NB4 (cell line): ENCODE data around the gene ABHD10.

Experiments
- DNase-seq: peaks from one replicate; pipeline ENCODE4 v3.0.0; 2010; ENCODE audit warnings: low read depth
- H3K4me3 ChIP-seq: one replicate; pipeline ENCODE4 v1.5.1; 2011; ENCODE audit warnings: mild to moderate bottlenecking, low read depth, low read length, moderate library complexity
- MYC ChIP-seq: IDR thresholded peaks from 2 replicates; pipeline ENCODE4 v1.6.1; 2011; ENCODE audit warnings: low read depth, low read length
- POLR2A ChIP-seq: IDR thresholded peaks from 2 replicates; pipeline ENCODE4 v1.6.1; 2011; ENCODE audit warnings: mild to moderate bottlenecking; ENCODE audit not compliant: insufficient read length; ENCODE audit errors: extremely low read depth
- TF ChIP-seq, protein P1 (sequence below): IDR thresholded peaks from one replicate; pipeline ENCODE4 v1.5.1; 2012; ENCODE audit warnings: low read depth, low read length
- TF ChIP-seq, protein P2 (sequence below): IDR thresholded peaks from 2 replicates; pipeline ENCODE4 v1.6.1; 2011; ENCODE audit warnings: low read depth, low read length

ABHD10 gene

GRCh38 chr3:112042842-112043280 lies 64.0 kb downstream of the ABHD10 start:
- no peak for DNase-seq
- TF ChIP-seq, protein P1, sequence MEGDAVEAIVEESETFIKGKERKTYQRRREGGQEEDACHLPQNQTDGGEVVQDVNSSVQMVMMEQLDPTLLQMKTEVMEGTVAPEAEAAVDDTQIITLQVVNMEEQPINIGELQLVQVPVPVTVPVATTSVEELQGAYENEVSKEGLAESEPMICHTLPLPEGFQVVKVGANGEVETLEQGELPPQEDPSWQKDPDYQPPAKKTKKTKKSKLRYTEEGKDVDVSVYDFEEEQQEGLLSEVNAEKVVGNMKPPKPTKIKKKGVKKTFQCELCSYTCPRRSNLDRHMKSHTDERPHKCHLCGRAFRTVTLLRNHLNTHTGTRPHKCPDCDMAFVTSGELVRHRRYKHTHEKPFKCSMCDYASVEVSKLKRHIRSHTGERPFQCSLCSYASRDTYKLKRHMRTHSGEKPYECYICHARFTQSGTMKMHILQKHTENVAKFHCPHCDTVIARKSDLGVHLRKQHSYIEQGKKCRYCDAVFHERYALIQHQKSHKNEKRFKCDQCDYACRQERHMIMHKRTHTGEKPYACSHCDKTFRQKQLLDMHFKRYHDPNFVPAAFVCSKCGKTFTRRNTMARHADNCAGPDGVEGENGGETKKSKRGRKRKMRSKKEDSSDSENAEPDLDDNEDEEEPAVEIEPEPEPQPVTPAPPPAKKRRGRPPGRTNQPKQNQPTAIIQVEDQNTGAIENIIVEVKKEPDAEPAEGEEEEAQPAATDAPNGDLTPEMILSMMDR: no peak
- no peak for TF ChIP-seq POLR2A
- TF ChIP-seq MYC: no peak
- TF ChIP-seq, protein P2, sequence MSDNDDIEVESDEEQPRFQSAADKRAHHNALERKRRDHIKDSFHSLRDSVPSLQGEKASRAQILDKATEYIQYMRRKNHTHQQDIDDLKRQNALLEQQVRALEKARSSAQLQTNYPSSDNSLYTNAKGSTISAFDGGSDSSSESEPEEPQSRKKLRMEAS: no peak
- no peak overlapping the region for H3K4me3 ChIP-seq
